Activated T-cell treated with anti-CD3 and anti-CD28 coated beads, Interleukin-2, amount 50 U/mL, for 48 hours (primary cell): ENCODE data around the gene PTP4A1.
"Not testable (repeated sequence)": the region's sequence is repeated elsewhere in the genome, so short reads cannot be mapped to it uniquely, and the experiment has no call there.

ENCODE experiments used
- DNase-seq, 2 experiments: peaks; one replicate each; pipeline ENCODE4 v3.0.0-alpha.2; 2020

The PTP4A1 gene

GRCh38 chr6:63572044-63572746, at the start of gene PTP4A1, which contains the start of gene LOC128125822:
Gene PTP4A1 (plus strand): TSS chr6:63572480. CDS start chr6:63576881, 4,401 bp downstream.
Gene LOC128125822 (plus strand): TSS chr6:63572480.
- DNase-seq: peak; percentile 93 to 97

GRCh38 chr6:63522911-63523287, 49.4 kb upstream of the PTP4A1 start:
- not testable (repeated sequence) for DNase-seq

GRCh38 chr6:63523630-63524029, 48.6 kb upstream of the PTP4A1 start:
- no peak for DNase-seq

GRCh38 chr6:63525186-63525878, 46.9 kb upstream of the PTP4A1 start:
- no peak for DNase-seq

GRCh38 chr6:63526931-63527330, 45.3 kb upstream of the PTP4A1 start:
- DNase-seq: no peak

- DNase-seq: no peak
Observed at GRCh38 chr6:63527658-63528514, 44.4 kb upstream of the PTP4A1 start.

- no peak for DNase-seq
Observed at GRCh38 chr6:63529498-63529897, 42.8 kb upstream of the PTP4A1 start.

- no peak for DNase-seq
Observed at GRCh38 chr6:63530182-63530581, 42.1 kb upstream of the PTP4A1 start.

GRCh38 chr6:63530991-63531390, 41.3 kb upstream of the PTP4A1 start:
- DNase-seq: no peak

- DNase-seq: no peak
Observed at GRCh38 chr6:63533026-63533425, 39.3 kb upstream of the PTP4A1 start.

- no peak for DNase-seq
Observed at GRCh38 chr6:63533952-63534351, 38.3 kb upstream of the PTP4A1 start.

- no peak for DNase-seq
Observed at GRCh38 chr6:63537201-63537958, 34.9 kb upstream of the PTP4A1 start.

- no peak for DNase-seq
Observed at GRCh38 chr6:63537959-63538300, 34.4 kb upstream of the PTP4A1 start.

- DNase-seq: no peak
Observed at GRCh38 chr6:63538550-63538949, 33.7 kb upstream of the PTP4A1 start.

- no peak for DNase-seq
Observed at GRCh38 chr6:63543001-63543400, 29.3 kb upstream of the PTP4A1 start.

- no peak for DNase-seq
Observed at GRCh38 chr6:63543982-63544381, 28.3 kb upstream of the PTP4A1 start.

GRCh38 chr6:63546236-63546635, 26.0 kb upstream of the PTP4A1 start:
- no peak for DNase-seq

GRCh38 chr6:63546697-63547096, 25.6 kb upstream of the PTP4A1 start:
- no peak for DNase-seq

- no peak for DNase-seq
Observed at GRCh38 chr6:63549076-63549475, 23.2 kb upstream of the PTP4A1 start.

GRCh38 chr6:63553208-63553607, 19.1 kb upstream of the PTP4A1 start:
- no peak for DNase-seq

GRCh38 chr6:63553900-63554299, 18.4 kb upstream of the PTP4A1 start:
- no peak for DNase-seq

- no peak for DNase-seq
Observed at GRCh38 chr6:63554782-63555181, 17.5 kb upstream of the PTP4A1 start.

GRCh38 chr6:63556369-63556768, 15.9 kb upstream of the PTP4A1 start:
- no peak for DNase-seq
